Measurements from ENCODE around the gene RBM4B. TPM values are rescaled to one million over a fixed set of nuclear protein-coding genes. Genes with fewer than 3 reads are reported as not detected.

Gene RBM4B
- total RNA-seq, 3 donors from 2014 or later: 16.7 to 22.7 (median 16.7) TPM

- TF ChIP-seq, protein P1, sequence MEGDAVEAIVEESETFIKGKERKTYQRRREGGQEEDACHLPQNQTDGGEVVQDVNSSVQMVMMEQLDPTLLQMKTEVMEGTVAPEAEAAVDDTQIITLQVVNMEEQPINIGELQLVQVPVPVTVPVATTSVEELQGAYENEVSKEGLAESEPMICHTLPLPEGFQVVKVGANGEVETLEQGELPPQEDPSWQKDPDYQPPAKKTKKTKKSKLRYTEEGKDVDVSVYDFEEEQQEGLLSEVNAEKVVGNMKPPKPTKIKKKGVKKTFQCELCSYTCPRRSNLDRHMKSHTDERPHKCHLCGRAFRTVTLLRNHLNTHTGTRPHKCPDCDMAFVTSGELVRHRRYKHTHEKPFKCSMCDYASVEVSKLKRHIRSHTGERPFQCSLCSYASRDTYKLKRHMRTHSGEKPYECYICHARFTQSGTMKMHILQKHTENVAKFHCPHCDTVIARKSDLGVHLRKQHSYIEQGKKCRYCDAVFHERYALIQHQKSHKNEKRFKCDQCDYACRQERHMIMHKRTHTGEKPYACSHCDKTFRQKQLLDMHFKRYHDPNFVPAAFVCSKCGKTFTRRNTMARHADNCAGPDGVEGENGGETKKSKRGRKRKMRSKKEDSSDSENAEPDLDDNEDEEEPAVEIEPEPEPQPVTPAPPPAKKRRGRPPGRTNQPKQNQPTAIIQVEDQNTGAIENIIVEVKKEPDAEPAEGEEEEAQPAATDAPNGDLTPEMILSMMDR (IDR thresholded peaks at IDR 0.05): no peak
- Histone ChIP-seq H3K9me3 (no peaks in the 10 kb centered on the region), H3K4me1 (ENCODE audit: low read depth) (no peaks in the 10 kb centered on the region), H3K36me3 (ENCODE audit: low read depth) (no peaks in the 10 kb centered on the region), H3K4me3 (no peak overlapping the region)
- DNase-seq: no peak
- intact Hi-C loops (cut with DNase I, micrococcal nuclease): loop anchor here in 1 of 2 donors (10.0 kb wide), 1 partner anchor 271 kb away; no protein-coding TSS in a partner anchor
- ATAC-seq: no peak
Measured at GRCh38 chr11:66685276-66686099, 7.8 kb upstream of the RBM4B start.

DNA sequence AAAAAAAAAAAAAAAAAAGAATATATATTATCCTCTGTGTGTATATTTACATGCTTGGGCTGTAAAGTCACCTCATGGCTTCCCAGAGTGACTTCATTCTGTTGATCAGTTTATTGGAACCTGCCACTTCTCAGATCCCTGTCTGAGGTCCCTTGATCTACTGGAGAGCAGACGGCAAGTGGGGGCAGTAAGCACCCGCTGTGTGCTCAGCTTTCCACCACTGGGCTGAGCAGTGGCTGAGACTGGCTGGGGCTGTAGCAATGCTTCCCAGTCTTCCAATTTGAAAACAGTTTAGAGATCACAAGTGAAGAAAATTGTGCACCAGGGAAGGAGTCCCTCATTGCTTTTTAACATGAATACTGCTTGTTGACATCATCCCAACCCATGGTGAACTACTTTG lies 6.9 kb upstream of the RBM4B start:
- Histone ChIP-seq H3K36me3 (ENCODE audit: low read depth) (no peaks in the 10 kb centered on the region), H3K4me1 (ENCODE audit: low read depth) (no peaks in the 10 kb centered on the region), H3K9me3 (no peaks in the 10 kb centered on the region), H3K4me3 (no peak overlapping the region)
- intact Hi-C loops (cut with DNase I, micrococcal nuclease): loop anchor here in 1 of 2 donors (5.0 to 10.0 kb wide), 2 partner anchors 107 to 270 kb away; no protein-coding TSS in a partner anchor
- TF ChIP-seq, protein P1 (IDR thresholded peaks at IDR 0.05): no peak
- DNase-seq (no peak), ATAC-seq (no peak)

DNA sequence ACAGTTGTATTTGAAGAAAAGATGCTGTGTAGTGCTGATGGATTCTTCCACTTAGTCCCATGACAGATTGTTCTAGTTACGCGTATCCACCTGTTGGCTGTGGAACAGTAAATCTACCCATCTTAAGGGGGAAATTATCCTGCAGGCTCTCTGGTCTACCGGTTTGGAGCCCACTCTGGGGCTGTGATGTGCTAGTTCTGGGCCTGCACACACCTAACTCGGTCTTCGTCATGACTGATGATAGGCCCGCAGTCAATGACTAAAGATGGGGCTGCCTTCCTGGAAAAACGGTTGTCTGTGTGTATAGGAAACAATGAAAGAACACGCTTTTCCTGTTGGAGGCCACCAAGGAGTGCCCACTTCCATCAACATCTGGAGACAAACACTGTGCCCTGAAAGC lies 6.2 kb upstream of the RBM4B start:
- Histone ChIP-seq H3K4me3 (no peak overlapping the region), H3K36me3 (ENCODE audit: low read depth) (no peaks in the 10 kb centered on the region), H3K4me1 (ENCODE audit: low read depth) (no peaks in the 10 kb centered on the region), H3K9me3 (no peaks in the 10 kb centered on the region)
- TF ChIP-seq, protein P1 (IDR thresholded peaks at IDR 0.05): no peak
- intact Hi-C loops (cut with DNase I, micrococcal nuclease): loop anchor here in 1 of 2 donors (5.0 to 10.0 kb wide), 2 partner anchors 107 to 269 kb away; no protein-coding TSS in a partner anchor
- DNase-seq (no peak), ATAC-seq (no peak)

DNA sequence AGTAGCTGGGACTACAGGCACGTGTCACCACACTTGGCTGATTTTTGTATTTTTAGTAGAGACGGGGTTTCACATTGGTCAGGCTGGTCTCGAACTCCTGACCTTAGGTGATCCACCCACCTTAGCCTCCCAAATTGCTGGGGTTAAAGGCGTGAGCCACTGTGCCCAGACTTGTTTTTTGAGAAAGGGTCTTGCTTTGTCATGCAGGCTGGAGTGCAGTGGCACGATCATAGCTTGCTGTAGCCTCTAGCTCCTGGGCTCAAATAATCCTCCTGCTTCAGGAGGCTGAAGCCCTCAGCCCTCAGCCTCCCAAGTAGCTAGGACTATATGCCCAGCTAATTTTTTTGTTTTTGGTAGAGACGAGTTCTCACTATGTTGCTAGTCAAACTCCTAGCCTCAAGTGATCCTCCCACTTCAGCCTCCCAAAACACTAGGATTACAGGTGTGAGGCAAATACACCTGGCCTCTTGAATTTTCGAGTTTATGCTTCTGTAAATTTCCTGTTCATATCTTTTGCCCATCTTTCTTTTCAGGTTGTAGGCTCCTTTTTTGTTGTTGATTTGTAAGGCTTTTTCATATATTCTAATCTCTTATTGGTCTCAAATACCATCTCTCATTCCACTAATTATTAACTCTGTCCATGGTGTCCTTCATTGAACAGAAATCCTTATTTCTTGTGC lies 3.4 kb upstream of the RBM4B start:
- Histone ChIP-seq H3K36me3 (ENCODE audit: low read depth) (no peaks in the 10 kb centered on the region), H3K4me3 (no peak overlapping the region), H3K9me3 (no peaks in the 10 kb centered on the region), H3K4me1 (ENCODE audit: low read depth) (peaks cover 6% of the 10 kb centered on the region)
- DNase-seq (no peak), ATAC-seq (no peak)
- TF ChIP-seq, protein P1 (IDR thresholded peaks at IDR 0.05): no peak
- intact Hi-C loops (cut with DNase I, micrococcal nuclease): loop anchor here in 1 of 2 donors (5.0 to 10.0 kb wide), 2 partner anchors 104 to 266 kb away; no protein-coding TSS in a partner anchor

GRCh38 chr11:66676931-66677598 lies 622 bp downstream of the RBM4B start:
- intact Hi-C loops (cut with DNase I, micrococcal nuclease): loop anchor here in 1 of 2 donors (5.0 to 10.0 kb wide), 2 partner anchors 100 to 262 kb away; no protein-coding TSS in a partner anchor
- no peaks in the 10 kb centered on the region for H3K9me3 ChIP-seq
- ATAC-seq: no peak
- TF ChIP-seq, protein P1 (IDR thresholded peaks at IDR 0.05): no peak
- peak overlapping the region; percentile 25 for H3K4me3 ChIP-seq
- H3K36me3 ChIP-seq (ENCODE audit: low read depth): no peaks in the 10 kb centered on the region
- DNase-seq: no peak
- peaks cover 18% of the 10 kb centered on the region for H3K4me1 ChIP-seq (ENCODE audit: low read depth)
